Vagina (tissue), 2 donors: ENCODE data around the gene DACH1.

ENCODE experiments used
- CTCF ChIP-seq, 3 experiments: fragments of 450-650 bp in 2 of 3; fragments of 200-600 bp in 1 of 3; sonication (generic) in 1 of 3; IDR thresholded peaks; one replicate each; pipeline ENCODE4 v1.5.1; 2017 to 2019; ENCODE audit warnings: antibody characterized with exemption in 3 of 3, mild to moderate bottlenecking in 2 of 3, moderate library complexity in 2 of 3
- POLR2A ChIP-seq, 2 donors: fragments of 450-650 bp; IDR thresholded peaks; one replicate each; pipeline ENCODE4 v1.6.1; 2017; ENCODE audit warnings: antibody characterized with exemption in 2 of 2, mild to moderate bottlenecking in 2 of 2, moderate library complexity in 2 of 2

- TF ChIP-seq POLR2A (IDR thresholded peaks at IDR 0.05) (no peak), CTCF (IDR thresholded peaks at IDR 0.05) (no peak)
Observed at GRCh38 chr13:71829547-71829946, 37.5 kb downstream of the DACH1 start.
